IPS-18a (cell line): ENCODE data around the gene KCNT1.

Experiments
- H3K27ac ChIP-seq: one replicate; pipeline ENCODE4 v1.5.1; 2013; ENCODE audit warnings: low read length
- H3K27me3 ChIP-seq: one replicate; pipeline ENCODE4 v1.6.1; 2013; ENCODE audit warnings: mild to moderate bottlenecking, low read length; ENCODE audit not compliant: control insufficient read depth, insufficient read depth
- H3K36me3 ChIP-seq: one replicate; pipeline ENCODE4 v1.6.1; 2013; ENCODE audit warnings: low read depth, low read length; ENCODE audit not compliant: control insufficient read depth
- H3K4me1 ChIP-seq: one replicate; pipeline ENCODE4 v1.6.1; 2013; ENCODE audit warnings: low read depth, low read length; ENCODE audit not compliant: control insufficient read depth
- H3K4me3 ChIP-seq: one replicate; pipeline ENCODE4 v1.5.1; 2013; ENCODE audit warnings: low read length
- H3K9ac ChIP-seq: one replicate; pipeline ENCODE4 v1.6.1; 2013; ENCODE audit warnings: mild to moderate bottlenecking, low read length, moderate library complexity
- H3K9me3 ChIP-seq: one replicate; pipeline ENCODE4 v1.6.1; 2013; ENCODE audit warnings: low read depth, low read length; ENCODE audit not compliant: control insufficient read depth

The KCNT1 gene

DNA sequence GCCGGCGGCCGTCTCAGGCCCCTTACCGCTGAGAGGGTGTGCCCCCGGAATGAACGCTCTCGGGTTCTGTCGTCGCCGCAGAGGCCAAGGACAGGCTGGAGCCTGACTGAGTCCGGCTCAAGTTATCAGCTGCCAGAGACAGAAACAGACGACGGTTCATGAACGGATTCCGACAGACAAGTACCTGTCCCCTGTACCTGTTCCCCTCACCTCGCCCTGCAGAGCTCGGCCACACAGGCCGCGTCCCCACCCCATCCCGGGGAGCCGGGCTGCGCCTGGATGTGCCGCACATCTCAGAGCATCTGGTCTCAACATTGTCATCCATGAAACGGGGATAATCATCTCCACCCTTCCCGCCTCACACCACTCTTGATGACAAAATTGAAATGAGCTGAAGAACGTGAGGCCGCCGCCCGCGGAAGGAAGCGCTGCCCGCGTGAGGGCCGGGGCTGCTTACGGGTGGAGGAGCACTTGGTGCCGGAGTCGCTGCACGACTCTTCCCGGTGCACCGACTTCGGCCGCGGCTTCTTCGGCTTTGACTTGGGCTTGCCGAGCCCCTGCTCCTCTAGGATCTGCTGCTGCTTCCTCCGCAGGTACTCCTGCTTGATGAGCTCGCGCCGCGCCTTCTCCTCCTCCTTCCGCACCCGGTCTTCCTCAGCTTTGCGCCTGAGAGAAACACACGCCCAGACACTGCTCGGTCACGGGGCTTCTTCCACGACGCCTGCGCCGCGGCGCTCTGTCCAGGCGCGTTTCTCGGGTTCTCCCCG is 116.1 kb downstream of the KCNT1 start:
- Histone ChIP-seq H3K4me1 (no peaks in the 10 kb centered on the region), H3K9me3 (no peaks in the 10 kb centered on the region), H3K36me3 (peaks cover 91% of the 10 kb centered on the region), H3K27me3 (no peaks in the 10 kb centered on the region), H3K4me3 (no peak overlapping the region), H3K9ac (no peak overlapping the region), H3K27ac (no peak overlapping the region)

DNA sequence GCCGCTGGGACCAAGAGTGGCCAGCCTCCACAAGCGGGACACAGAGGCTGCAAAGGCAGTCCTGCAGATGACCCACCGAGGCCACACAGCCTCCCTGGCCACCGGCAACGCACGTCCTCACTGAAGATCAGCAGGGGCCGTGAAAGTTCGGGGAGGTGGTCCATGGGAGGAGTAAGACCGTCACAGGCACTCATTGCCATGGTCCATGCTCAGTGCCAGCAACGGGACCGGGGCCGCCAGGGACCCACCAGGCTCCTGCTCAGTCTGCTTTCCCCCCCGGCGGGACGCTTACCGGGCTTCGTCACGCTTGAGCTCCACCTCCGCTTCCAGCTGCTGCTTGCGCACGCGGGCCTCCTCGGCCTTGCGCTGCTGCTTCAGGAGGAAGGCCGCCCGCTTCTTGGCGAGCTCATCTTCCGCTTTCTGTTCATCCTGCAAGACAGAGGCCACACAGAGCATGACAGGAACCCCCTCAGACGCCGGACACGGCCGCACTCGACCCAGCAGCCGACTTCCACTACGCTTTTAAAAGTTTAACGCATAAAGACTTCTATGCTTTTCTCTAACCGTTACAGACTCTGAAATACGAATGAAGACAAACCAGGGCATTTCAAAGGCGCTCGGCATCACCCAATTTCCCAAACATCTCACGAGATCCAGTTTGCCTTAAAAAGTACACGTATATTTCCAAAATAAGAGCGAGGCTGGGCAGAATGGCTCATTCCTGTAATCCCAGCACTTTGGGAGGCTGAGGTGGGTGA is 116.9 kb downstream of the KCNT1 start:
- no peak overlapping the region for H3K4me3 ChIP-seq
- no peaks in the 10 kb centered on the region for H3K27me3 ChIP-seq
- H3K4me1 ChIP-seq: no peaks in the 10 kb centered on the region
- H3K9ac ChIP-seq: no peak overlapping the region
- no peak overlapping the region for H3K27ac ChIP-seq
- peaks cover 92% of the 10 kb centered on the region for H3K36me3 ChIP-seq
- H3K9me3 ChIP-seq: no peaks in the 10 kb centered on the region

GRCh38 chr9:135819905-135820304 is 117.9 kb downstream of the KCNT1 start:
- Histone ChIP-seq H3K27me3 (no peaks in the 10 kb centered on the region), H3K27ac (no peak overlapping the region), H3K4me3 (no peak overlapping the region), H3K9ac (no peak overlapping the region), H3K9me3 (no peaks in the 10 kb centered on the region), H3K36me3 (peaks cover 86% of the 10 kb centered on the region), H3K4me1 (no peaks in the 10 kb centered on the region)

GRCh38 chr9:135820661-135821060 is 118.7 kb downstream of the KCNT1 start:
- Histone ChIP-seq H3K9ac (no peak overlapping the region), H3K4me1 (no peaks in the 10 kb centered on the region), H3K9me3 (no peaks in the 10 kb centered on the region), H3K36me3 (peaks cover 78% of the 10 kb centered on the region), H3K27ac (no peak overlapping the region), H3K27me3 (no peaks in the 10 kb centered on the region), H3K4me3 (no peak overlapping the region)

DNA sequence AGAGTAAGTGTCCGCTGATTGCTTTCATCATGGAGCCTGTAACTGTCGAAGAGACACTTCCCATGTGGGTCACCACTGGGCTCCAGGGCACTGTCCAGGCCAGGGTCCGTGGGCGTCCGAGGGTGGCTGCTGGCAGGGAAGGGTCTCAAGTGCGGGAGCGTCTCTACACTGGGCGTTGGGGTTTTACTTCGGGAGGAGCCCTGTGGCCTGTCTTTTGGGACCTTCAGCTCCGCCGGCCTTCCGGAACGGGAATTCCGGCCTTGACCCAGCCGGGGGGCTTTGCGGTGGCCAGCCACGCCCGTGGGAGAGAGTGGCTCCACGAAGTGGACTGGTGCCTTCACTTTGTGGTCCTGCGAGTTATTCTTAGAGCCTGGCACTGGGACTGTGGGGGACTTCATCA is 119.1 kb downstream of the KCNT1 start:
- Histone ChIP-seq H3K36me3 (peaks cover 74% of the 10 kb centered on the region), H3K27ac (no peak overlapping the region), H3K9ac (no peak overlapping the region), H3K9me3 (no peaks in the 10 kb centered on the region), H3K27me3 (no peaks in the 10 kb centered on the region), H3K4me3 (no peak overlapping the region), H3K4me1 (no peaks in the 10 kb centered on the region)

GRCh38 chr9:135821733-135822373 is 119.9 kb downstream of the KCNT1 start:
- Histone ChIP-seq H3K9me3 (no peaks in the 10 kb centered on the region), H3K4me3 (no peak overlapping the region), H3K9ac (no peak overlapping the region), H3K27me3 (no peaks in the 10 kb centered on the region), H3K4me1 (no peaks in the 10 kb centered on the region), H3K27ac (no peak overlapping the region), H3K36me3 (peaks cover 72% of the 10 kb centered on the region)

DNA sequence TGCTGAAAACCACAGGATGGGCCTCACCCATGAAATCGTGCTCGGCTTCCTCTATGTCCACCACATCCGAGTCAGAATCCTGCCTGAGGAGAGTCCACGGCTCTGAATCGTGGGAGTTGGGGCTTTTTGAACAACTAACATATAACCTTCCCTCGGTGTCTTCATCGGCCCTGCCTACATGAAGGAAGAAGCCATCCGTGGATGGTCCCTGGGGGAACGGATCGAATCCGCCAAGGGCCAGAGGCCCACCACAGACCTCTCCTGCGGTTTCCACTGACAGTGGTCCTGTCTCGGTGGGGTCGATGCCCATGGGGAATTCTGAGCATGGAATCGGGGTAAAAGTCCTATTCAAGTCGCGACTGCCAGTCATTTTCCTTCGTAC is 120.4 kb downstream of the KCNT1 start:
- no peak overlapping the region for H3K9ac ChIP-seq
- peaks cover 71% of the 10 kb centered on the region for H3K36me3 ChIP-seq
- no peak overlapping the region for H3K4me3 ChIP-seq
- no peaks in the 10 kb centered on the region for H3K4me1 ChIP-seq
- no peaks in the 10 kb centered on the region for H3K27me3 ChIP-seq
- H3K9me3 ChIP-seq: no peaks in the 10 kb centered on the region
- H3K27ac ChIP-seq: no peak overlapping the region

GRCh38 chr9:135823036-135823435 is 121.1 kb downstream of the KCNT1 start:
- no peaks in the 10 kb centered on the region for H3K9me3 ChIP-seq
- no peak overlapping the region for H3K4me3 ChIP-seq
- no peak overlapping the region for H3K27ac ChIP-seq
- peaks cover 64% of the 10 kb centered on the region for H3K36me3 ChIP-seq
- no peak overlapping the region for H3K9ac ChIP-seq
- no peaks in the 10 kb centered on the region for H3K4me1 ChIP-seq
- H3K27me3 ChIP-seq: no peaks in the 10 kb centered on the region

DNA sequence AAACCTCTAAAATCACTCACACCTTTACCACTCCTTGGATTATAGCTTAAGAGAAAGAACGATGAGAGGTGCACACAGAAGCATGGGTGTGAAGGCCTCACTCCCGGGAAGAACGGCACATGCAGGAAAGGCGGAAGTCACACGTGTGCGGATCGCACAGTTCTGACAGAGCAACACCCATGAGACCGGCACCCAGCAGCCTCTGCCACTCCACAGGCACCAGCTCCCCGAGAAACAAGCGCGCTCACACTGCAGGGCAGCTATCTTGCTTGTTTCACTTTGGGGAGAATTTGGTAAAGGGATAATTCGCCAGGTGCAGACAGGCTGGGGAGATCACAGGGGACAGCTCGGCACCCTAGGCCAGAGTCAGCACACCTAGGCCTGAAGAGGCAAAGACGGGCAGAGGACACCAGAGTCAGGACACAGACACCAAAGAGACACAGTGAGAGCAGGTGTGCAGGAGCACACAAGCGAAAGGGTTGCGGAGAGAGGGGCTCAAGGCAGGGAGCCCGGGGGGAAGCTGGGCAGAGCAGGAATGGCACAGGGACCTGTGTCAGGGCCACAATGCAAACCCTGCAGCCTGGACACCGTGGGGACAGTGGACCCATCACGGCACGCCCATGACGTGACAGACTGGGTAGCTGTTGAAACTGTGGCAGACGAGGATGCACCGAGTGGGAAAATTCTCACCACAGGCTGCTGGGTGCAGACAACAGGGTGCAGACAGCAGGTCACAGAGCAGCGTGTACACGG is 123.6 kb downstream of the KCNT1 start:
- H3K9me3 ChIP-seq: no peaks in the 10 kb centered on the region
- no peak overlapping the region for H3K9ac ChIP-seq

DNA sequence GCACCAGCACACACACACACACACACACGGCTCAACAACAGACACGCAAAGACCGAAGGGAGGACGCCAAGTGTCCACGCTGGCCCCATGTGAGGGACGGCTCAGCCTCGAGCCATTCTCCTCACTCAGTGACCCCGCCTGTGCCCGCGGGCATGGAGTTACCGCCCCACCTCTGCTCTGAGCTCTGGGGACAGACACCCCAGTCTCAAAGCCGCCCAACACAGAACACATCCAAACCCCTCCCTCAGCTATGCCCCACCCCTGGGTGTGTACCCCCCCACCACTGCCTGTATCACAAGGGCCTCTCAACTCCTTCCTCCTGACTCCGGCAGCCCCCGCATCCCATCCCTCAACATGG is 124.2 kb downstream of the KCNT1 start:
- H3K27me3 ChIP-seq: no peaks in the 10 kb centered on the region
- no peaks in the 10 kb centered on the region for H3K4me1 ChIP-seq
- peaks cover 40% of the 10 kb centered on the region for H3K36me3 ChIP-seq
- no peak overlapping the region for H3K4me3 ChIP-seq
- H3K27ac ChIP-seq: no peak overlapping the region
- H3K9ac ChIP-seq: no peak overlapping the region
- no peaks in the 10 kb centered on the region for H3K9me3 ChIP-seq

More for the DNA sequence above, 123.6 kb downstream of the KCNT1 start:
- peaks cover 44% of the 10 kb centered on the region for H3K36me3 ChIP-seq
- no peaks in the 10 kb centered on the region for H3K4me1 ChIP-seq
- H3K27me3 ChIP-seq: no peaks in the 10 kb centered on the region
- H3K27ac ChIP-seq: no peak overlapping the region
- no peak overlapping the region for H3K4me3 ChIP-seq

DNA sequence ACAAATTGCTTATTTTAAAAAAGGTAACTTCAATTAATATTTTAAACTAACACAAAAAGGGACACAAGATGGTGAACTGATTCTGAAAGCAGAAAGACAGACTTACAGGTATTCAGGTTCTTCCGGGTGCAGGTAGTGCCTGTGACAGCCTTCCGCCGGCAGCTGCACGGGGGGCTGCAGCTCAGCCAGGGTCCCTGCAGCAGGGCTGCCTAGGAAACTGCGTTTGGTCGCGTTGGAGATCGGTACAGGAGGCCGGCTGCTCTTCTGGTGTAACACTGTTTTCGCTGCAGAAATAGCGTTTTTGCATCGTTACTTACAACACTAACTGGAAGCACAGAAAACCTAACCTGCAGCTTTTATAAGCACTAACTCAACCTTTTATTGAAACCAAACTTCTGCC is 125.3 kb downstream of the KCNT1 start:
- no peaks in the 10 kb centered on the region for H3K4me1 ChIP-seq
- H3K36me3 ChIP-seq: peaks cover 29% of the 10 kb centered on the region
- no peaks in the 10 kb centered on the region for H3K27me3 ChIP-seq
- no peaks in the 10 kb centered on the region for H3K9me3 ChIP-seq
- H3K27ac ChIP-seq: no peak overlapping the region
- no peak overlapping the region for H3K4me3 ChIP-seq
- H3K9ac ChIP-seq: no peak overlapping the region
